GM23338 (cell line): ENCODE results near the gene PAH.

Experiments
- CREB1 ChIP-seq: fragments of 250-450 bp; sonication (Bioruptor Pico); IDR thresholded peaks from 2 replicates; pipeline ENCODE4 v1.5.0; 2020; ENCODE audit warnings: low read depth, mild to moderate bottlenecking, moderate library complexity
- CTCF ChIP-seq, 2 experiments: fragments of 200-600 bp in 1 of 2; sonication (generic) in 1 of 2; conservative IDR thresholded peaks; 2 replicates each; pipeline versions ENCODE4 v1.5.1 to v1.6.1; 2016 to 2017; ENCODE audit warnings: antibody characterized with exemption in 2 of 2, low read depth in 2 of 2, mild to moderate bottlenecking in 2 of 2, moderate library complexity in 1 of 2
- ETS1 ChIP-seq: IDR thresholded peaks from 2 replicates; pipeline ENCODE4 v1.6.1; 2016; ENCODE audit warnings: antibody characterized with exemption
- EZH2 ChIP-seq: fragments of 200-600 bp; sonication (generic); IDR thresholded peaks from one replicate; pipeline ENCODE4 v1.8.0; 2017; ENCODE audit warnings: antibody characterized with exemption, mild to moderate bottlenecking, low read depth; ENCODE audit not compliant: unreplicated experiment
- EZH2phosphoT487 ChIP-seq: fragments of 200-600 bp; sonication (generic); IDR thresholded peaks from one replicate; pipeline ENCODE4 v1.8.1; 2018; ENCODE audit warnings: antibody characterized with exemption; ENCODE audit not compliant: unreplicated experiment
- JUNB ChIP-seq: IDR thresholded peaks from one replicate; pipeline ENCODE4 v1.6.1; 2016; ENCODE audit warnings: antibody characterized with exemption; ENCODE audit not compliant: unreplicated experiment
- NANOG ChIP-seq: IDR thresholded peaks from 2 replicates; pipeline ENCODE4 v1.6.1; 2016; ENCODE audit warnings: antibody characterized with exemption, borderline replicate concordance
- POLR2AphosphoS5 ChIP-seq: IDR thresholded peaks from 2 replicates; pipeline ENCODE4 v1.6.1; 2016; ENCODE audit warnings: antibody characterized with exemption, low read depth
- REST ChIP-seq: IDR thresholded peaks from one replicate; pipeline ENCODE4 v1.6.1; 2018; ENCODE audit warnings: antibody characterized with exemption; ENCODE audit not compliant: unreplicated experiment
- STAT1 ChIP-seq: IDR thresholded peaks from one replicate; pipeline ENCODE4 v1.6.1; 2016; ENCODE audit warnings: antibody characterized with exemption; ENCODE audit not compliant: unreplicated experiment
- ZNF114 ChIP-seq: fragments of 250-450 bp; sonication (Bioruptor Pico); IDR thresholded peaks from 2 replicates; pipeline ENCODE4 v1.5.0; 2020; ENCODE audit warnings: mild to moderate bottlenecking, moderate library complexity
- ZNF331 ChIP-seq: fragments of 250-450 bp; sonication (Bioruptor Pico); IDR thresholded peaks from 2 replicates; pipeline ENCODE4 v1.5.0; 2020; ENCODE audit warnings: low read depth, mild to moderate bottlenecking, moderate library complexity

- no peak for TF ChIP-seq JUNB
- TF ChIP-seq CREB1 (CRISPR knock-in tag), result no peak
- TF ChIP-seq CTCF (conservative IDR thresholded peaks at IDR 0.05; ENCODE audit: low read depth in 2 of 2), result no peak
- no peak for TF ChIP-seq EZH2phosphoT487
- TF ChIP-seq ZNF331, result no peak
- TF ChIP-seq POLR2AphosphoS5, result no peak
- TF ChIP-seq EZH2, result no peak
- TF ChIP-seq ETS1, result no peak
- no peak for TF ChIP-seq NANOG
- TF ChIP-seq REST, result no peak
- TF ChIP-seq STAT1, result no peak
- TF ChIP-seq ZNF114, result no peak
Measured at GRCh38 chr12:102871014-102871413, 46.0 kb downstream of the PAH start.
